Vagina (tissue), 2 donors: ENCODE data around the gene KLHL5. TPM values are rescaled to one million over a fixed set of nuclear protein-coding genes. Genes with fewer than 3 reads are reported as not detected.

Experiments used
- DNase-seq, 2 donors: peaks; one replicate each; pipeline ENCODE4 v3.0.0-alpha.2; 2017; ENCODE audit errors: extremely low spot score in 2 of 2
- H3K27ac ChIP-seq: fragments of 200-600 bp; sonication (generic); one replicate; pipeline ENCODE4 v1.5.1; 2019
- H3K27me3 ChIP-seq: fragments of 200-600 bp; sonication (generic); one replicate; pipeline ENCODE4 v1.5.1; 2019
- H3K36me3 ChIP-seq, 2 donors: fragments of 200-600 bp; sonication (generic); one replicate each; pipeline ENCODE4 v1.5.1; 2017 to 2019
- H3K4me1 ChIP-seq: fragments of 200-600 bp; sonication (generic); one replicate; pipeline ENCODE4 v1.5.1; 2019
- H3K4me3 ChIP-seq, 2 donors: fragments of 200-600 bp; sonication (generic); 1 replicate in 1 of 2; 2 replicates in 1 of 2; pipeline ENCODE4 v1.5.1; 2016 to 2019
- H3K9me3 ChIP-seq: fragments of 200-600 bp; sonication (generic); one replicate; pipeline ENCODE4 v1.5.1; 2019
- CTCF ChIP-seq, 3 experiments: fragments of 450-650 bp in 2 of 3; fragments of 200-600 bp in 1 of 3; sonication (generic) in 1 of 3; IDR thresholded peaks; one replicate each; pipeline ENCODE4 v1.5.1; 2017 to 2019; ENCODE audit warnings: antibody characterized with exemption in 3 of 3, mild to moderate bottlenecking in 2 of 3, moderate library complexity in 2 of 3
- POLR2A ChIP-seq, 2 donors: fragments of 450-650 bp; IDR thresholded peaks; one replicate each; pipeline ENCODE4 v1.6.1; 2017; ENCODE audit warnings: antibody characterized with exemption in 2 of 2, mild to moderate bottlenecking in 2 of 2, moderate library complexity in 2 of 2
- POLR2AphosphoS5 ChIP-seq, 2 donors: sonication (generic); formaldehyde crosslinking; IDR thresholded peaks; one replicate each; pipeline ENCODE4 v1.9.0; 2017; ENCODE audit warnings: antibody characterized with exemption in 2 of 2, mild to moderate bottlenecking in 2 of 2, low read depth in 1 of 2; ENCODE audit not compliant: insufficient read depth in 1 of 2
- intact Hi-C: fragments of 100-400 bp; cut with DNase I; formaldehyde crosslinking; loops from one replicate; pipeline ENCODE4 v1.15.1; 2023
- total RNA-seq: library from RNA; depleted of rRNA; stranded (reverse); fragments of >200 nt; gene quantifications from one replicate; pipeline ENCODE4 v1.2.3, GENCODE V29; 2016

KLHL5 gene
- total RNA-seq, 1 donor from 2014 or later, result 27.0 TPM

- intact Hi-C loops, result no loop called here
- no peak overlapping the region for H3K27ac ChIP-seq
- TF ChIP-seq POLR2A (IDR thresholded peaks at IDR 0.05), result no peak
- TF ChIP-seq CTCF (IDR thresholded peaks at IDR 0.05), result no peak
- no peak for TF ChIP-seq POLR2AphosphoS5 (IDR thresholded peaks at IDR 0.05; ENCODE audit: insufficient read depth in 1 of 2, low read depth in 1 of 2)
Measured at GRCh38 chr4:39085891-39086290, 23.9 kb downstream of the KLHL5 start.

GRCh38 chr4:39096847-39097246, 34.8 kb downstream of the KLHL5 start:
- DNase-seq, result no peak
- Histone ChIP-seq H3K27ac (no peak overlapping the region), H3K4me3 (no peak overlapping the region), H3K4me1 (no peaks in the 10 kb centered on the region), H3K36me3 (no peaks in the 10 kb centered on the region), H3K9me3 (no peaks in the 10 kb centered on the region), H3K27me3 (no peaks in the 10 kb centered on the region)
- intact Hi-C loops, result no loop called here
- TF ChIP-seq POLR2AphosphoS5 (IDR thresholded peaks at IDR 0.05; ENCODE audit: insufficient read depth in 1 of 2, low read depth in 1 of 2) (no peak), CTCF (IDR thresholded peaks at IDR 0.05) (no peak), POLR2A (IDR thresholded peaks at IDR 0.05) (no peak)

More at GRCh38 chr4:39085891-39086290, 23.9 kb downstream of the KLHL5 start:
- H3K9me3 ChIP-seq, result no peaks in the 10 kb centered on the region
- no peaks in the 10 kb centered on the region for H3K4me1 ChIP-seq
- peaks cover 0 to 7% of the 10 kb centered on the region in 2 donors for H3K36me3 ChIP-seq
- H3K27me3 ChIP-seq, result no peaks in the 10 kb centered on the region
- no peak for DNase-seq
- H3K4me3 ChIP-seq, result no peak overlapping the region

- H3K4me1 ChIP-seq, result no peaks in the 10 kb centered on the region
- intact Hi-C loops, result no loop called here
- TF ChIP-seq CTCF (IDR thresholded peaks at IDR 0.05), result no peak
- no peak for TF ChIP-seq POLR2AphosphoS5 (IDR thresholded peaks at IDR 0.05; ENCODE audit: insufficient read depth in 1 of 2, low read depth in 1 of 2)
- no peak for TF ChIP-seq POLR2A (IDR thresholded peaks at IDR 0.05)
- H3K36me3 ChIP-seq, result no peaks in the 10 kb centered on the region
- DNase-seq, result no peak
- H3K27me3 ChIP-seq, result no peaks in the 10 kb centered on the region
- no peak overlapping the region for H3K4me3 ChIP-seq
- no peak overlapping the region for H3K27ac ChIP-seq
- H3K9me3 ChIP-seq, result no peaks in the 10 kb centered on the region
Measured at GRCh38 chr4:39097290-39097689, 35.3 kb downstream of the KLHL5 start.

- peaks cover 0 to 12% of the 10 kb centered on the region in 2 donors for H3K36me3 ChIP-seq
- DNase-seq, result no peak
- no peaks in the 10 kb centered on the region for H3K9me3 ChIP-seq
- intact Hi-C loops, result no loop called here
- H3K4me1 ChIP-seq, result no peaks in the 10 kb centered on the region
- TF ChIP-seq POLR2A (IDR thresholded peaks at IDR 0.05), result no peak
- no peak for TF ChIP-seq CTCF (IDR thresholded peaks at IDR 0.05)
- TF ChIP-seq POLR2AphosphoS5 (IDR thresholded peaks at IDR 0.05; ENCODE audit: insufficient read depth in 1 of 2, low read depth in 1 of 2), result no peak
- H3K4me3 ChIP-seq, result no peak overlapping the region
- no peaks in the 10 kb centered on the region for H3K27me3 ChIP-seq
- no peak overlapping the region for H3K27ac ChIP-seq
Measured at GRCh38 chr4:39102297-39102696, 40.3 kb downstream of the KLHL5 start.

- intact Hi-C loops, result no loop called here
- TF ChIP-seq CTCF (IDR thresholded peaks at IDR 0.05) (no peak), POLR2AphosphoS5 (IDR thresholded peaks at IDR 0.05; ENCODE audit: insufficient read depth in 1 of 2, low read depth in 1 of 2) (no peak), POLR2A (IDR thresholded peaks at IDR 0.05) (no peak)
- Histone ChIP-seq H3K4me3 (no peak overlapping the region), H3K27ac (no peak overlapping the region), H3K36me3 (peaks cover 0 to 12% of the 10 kb centered on the region in 2 donors), H3K4me1 (no peaks in the 10 kb centered on the region), H3K27me3 (no peaks in the 10 kb centered on the region), H3K9me3 (no peaks in the 10 kb centered on the region)
- no peak for DNase-seq
Measured at GRCh38 chr4:39103291-39103690, 41.3 kb downstream of the KLHL5 start.
